Measurements from ENCODE around the gene SPATA6. TPM values are rescaled to one million over a fixed set of nuclear protein-coding genes. Genes with fewer than 3 reads are reported as not detected.
"Not testable (repeated sequence)": the region's sequence is repeated elsewhere in the genome, so short reads cannot be mapped to it uniquely, and the experiment has no call there.

The SPATA6 gene
- polyA plus RNA-seq, 10 donors = 6.8 to 16.2 (median 10.9) TPM

DNA sequence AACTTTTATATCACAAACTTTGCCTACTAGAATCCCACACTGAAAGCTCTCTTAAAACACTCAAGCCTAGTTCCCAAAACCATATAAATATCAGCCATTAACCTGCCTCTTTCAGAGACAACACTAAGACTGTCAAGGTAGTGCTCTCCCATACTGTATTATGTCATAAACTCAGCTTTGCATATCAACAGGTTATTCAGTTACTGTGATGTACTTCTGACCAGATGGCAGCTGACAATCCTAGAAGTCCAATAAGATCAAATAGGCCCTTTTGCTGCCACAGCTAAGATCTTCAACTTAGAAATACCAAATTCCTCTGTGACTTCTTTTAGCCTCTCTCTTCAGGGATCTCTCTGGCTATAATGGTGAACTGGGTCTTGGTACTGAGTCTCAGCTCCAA, 97.2 kb downstream of the SPATA6 start:
- no peak for DNase-seq

DNA sequence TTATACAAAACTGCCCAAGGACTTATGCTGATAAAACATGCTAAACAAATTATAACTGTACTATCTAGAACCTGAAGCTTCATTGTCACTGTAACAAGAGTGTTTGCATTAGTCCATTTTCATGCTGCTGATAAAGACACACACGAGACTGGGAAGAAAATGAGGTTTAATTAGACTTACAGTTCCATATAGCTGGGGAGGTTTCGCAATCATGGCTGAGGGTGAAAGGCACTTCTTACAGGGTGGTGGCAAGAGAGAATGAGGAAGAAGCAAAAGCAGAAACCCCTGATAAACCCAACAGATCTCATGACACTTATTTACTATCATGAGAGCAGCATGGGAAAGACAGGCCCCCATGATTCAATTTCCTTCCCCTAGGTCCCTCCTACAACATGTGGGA, 100.4 kb downstream of the SPATA6 start:
- no peak for DNase-seq

DNA sequence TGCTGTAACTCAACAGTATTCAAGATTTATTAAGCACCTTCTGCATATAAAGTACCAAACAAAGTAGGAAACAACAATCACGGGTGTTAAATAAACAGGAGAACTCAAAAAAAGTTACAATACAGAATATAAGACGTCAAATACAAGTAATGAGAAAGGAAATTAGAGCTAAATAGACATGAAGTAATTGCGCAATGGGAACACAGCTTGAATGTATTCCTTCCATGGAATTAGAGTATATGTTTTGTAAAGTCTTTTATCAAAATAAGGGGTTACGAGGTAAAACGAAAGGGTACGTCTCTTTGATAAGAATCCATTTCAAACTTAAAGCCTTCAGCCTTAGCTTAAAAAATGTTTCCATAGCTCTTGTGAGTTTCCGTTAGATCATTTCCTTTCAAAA, 109.1 kb downstream of the SPATA6 start:
- no peak for DNase-seq

DNA sequence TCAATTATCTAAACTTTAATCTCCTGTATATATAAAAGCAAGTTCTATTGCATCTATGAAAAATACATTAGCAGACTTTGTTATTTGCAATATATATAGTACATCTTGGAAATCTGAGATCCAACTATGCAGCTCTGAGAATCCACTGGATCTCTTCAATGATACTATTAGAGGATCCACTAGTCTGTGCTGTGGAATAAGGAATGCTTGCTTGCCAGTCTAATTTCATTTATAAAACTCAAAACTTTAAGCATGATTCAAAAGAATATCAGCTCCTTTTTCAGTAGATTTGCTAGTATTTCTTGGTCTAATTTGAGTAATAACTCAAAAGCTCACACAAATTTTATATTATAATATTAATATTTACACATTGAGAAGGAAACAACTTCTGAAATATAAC, 115.1 kb downstream of the SPATA6 start:
- DNase-seq = peak in 2 of 3 donors; percentile 2 to 11

DNA sequence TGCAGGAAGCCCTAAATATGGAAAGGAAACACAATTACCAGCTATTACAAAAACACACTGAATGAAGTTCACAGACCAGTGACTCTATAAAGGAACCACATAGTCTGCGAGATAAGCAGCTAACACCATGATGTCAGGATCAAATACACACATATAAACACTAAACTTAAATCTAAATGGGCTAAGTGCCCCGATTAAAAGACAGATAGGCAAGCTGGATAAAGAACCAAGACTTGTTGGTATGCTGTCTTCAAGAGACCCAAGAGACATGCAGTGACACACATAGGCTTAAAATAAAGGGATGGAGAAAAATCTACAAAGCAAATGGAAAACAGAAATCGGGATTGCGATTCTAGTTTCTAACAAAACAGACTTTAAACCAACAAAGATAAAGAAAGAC, 127.6 kb downstream of the SPATA6 start:
- no peak for DNase-seq

DNA sequence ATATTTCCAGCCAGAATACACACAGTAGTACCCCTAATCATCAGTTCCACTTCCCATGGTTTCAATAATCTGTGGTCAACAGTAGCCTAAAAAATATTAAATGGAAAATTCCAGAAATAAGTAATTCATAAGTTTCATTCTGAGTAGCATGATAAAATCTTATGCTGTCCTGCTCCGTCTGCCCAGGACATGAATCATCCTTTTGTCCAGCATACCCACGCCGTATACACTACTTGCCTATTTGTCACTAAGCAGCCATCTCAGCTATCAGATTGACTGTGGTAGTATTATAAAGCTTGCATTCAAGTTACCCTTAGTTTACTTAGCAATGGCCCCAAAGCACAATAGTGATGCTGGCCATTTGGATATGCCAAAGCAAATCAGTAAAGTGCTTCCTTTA, 130.8 kb downstream of the SPATA6 start:
- DNase-seq = no peak

DNA sequence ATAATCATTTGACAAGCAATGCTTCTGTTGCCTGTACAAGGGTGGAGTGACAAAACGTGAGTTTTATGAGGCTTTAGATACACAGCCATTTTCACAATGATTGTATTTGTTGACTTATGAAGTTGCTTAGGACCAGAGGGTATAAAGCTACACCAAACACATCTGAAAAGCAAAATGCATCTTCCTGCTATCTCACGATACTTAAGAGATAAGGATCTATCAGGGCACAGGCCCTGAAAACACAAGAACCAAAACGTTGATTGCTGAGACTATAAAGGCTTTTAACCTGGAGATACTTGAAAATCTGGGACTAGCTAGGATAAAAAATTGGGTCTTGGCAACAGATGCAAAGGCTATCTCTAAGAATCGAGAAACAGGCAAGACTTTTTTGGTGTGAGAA, 133.7 kb downstream of the SPATA6 start:
- no peak for DNase-seq

DNA sequence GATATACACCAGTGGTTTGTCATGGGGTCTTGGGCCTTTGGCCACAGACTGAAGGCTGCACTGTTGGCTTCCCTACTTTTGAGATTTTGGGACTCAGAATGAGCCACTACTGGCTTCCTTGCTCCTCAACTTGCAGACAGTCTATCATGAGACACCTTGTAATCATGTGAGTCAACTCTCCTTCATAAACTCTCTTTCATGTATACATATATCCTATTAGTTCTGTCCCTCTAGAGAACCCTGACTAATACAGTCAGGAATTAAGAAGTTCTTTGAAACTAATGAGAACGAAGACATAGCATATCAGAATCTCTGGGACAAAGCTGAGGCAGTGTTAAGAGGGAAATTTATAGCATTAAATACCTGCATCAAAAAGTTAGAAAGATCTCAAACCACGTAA, 138.7 kb downstream of the SPATA6 start:
- DNase-seq = no peak

DNA sequence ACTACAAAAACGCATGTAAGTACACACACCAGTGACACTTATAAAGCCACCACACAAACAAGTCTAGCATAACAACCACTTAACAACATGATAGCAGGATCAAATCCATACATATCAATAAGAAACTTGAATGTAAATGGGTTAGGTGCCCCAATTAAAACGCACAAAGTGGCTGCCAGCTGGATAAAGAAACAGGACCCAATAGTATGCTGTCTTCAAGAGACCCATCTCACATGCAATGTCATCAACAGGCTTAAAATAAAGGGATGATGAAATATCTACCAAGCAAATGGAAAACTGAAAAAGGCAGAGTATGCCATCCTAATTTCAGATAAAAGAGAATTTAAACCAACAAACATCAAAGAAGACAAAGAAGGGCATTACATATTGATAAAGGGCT, 139.9 kb downstream of the SPATA6 start:
- no peak for DNase-seq

DNA sequence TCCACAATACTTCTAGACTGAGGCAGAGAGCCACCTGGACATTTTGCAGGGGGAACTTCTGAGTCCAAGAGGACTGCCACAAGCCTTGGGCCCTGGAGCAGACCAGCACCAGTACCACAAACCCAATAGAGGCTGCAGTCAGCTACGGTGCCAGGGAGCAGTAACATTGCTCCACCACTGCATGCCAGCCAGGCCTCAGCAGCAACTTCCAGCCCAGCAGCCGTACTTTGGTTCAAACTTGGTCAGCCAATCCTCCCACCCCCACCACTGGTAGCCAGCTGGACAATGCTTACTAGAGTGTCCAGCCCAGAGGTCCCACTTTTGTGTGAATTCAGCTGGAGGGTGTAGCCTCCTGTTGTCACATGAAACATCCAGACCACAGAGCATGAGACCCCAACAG, 142.1 kb downstream of the SPATA6 start:
- peak in 1 of 3 donors; percentile 0 for DNase-seq

DNA sequence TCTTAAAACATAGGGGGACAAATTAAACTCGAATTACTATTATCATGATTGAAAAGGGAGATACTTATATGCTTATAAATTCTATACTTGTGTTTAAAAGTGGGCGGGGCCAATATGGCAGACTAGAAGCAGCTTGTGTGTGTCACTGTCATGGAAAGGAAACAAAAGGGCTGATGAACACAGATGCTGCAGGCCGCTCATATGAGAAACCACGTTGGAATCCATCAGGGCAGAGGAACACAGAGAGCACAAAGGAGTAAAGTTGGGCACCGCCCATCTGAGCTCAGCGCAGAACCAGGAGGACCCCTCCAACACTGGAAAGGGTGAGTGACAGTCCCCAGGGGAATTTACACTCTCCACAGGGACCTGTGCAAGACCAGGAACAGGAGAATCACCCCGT, 142.5 kb downstream of the SPATA6 start:
- DNase-seq = no peak

DNA sequence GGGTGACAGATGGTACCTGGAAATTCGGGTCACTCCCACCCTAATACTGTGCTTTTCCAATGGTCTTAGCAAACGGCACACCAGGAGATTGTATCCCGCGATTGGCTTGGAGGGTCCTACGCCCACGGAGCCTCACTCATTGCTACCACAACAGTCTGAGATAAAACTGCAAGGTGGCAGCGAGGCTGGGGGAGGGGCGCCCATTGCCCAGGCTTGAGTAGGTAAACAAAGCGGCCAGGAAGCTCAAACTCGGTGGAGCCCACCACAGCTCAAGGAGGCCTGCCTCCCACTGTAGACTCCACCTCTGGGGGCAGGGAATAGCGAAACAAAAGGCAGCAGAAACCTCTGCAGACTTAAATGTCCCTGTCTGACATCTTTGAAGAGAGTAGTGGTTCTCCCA, 160.2 kb downstream of the SPATA6 start:
- not testable (repeated sequence) for DNase-seq

DNA sequence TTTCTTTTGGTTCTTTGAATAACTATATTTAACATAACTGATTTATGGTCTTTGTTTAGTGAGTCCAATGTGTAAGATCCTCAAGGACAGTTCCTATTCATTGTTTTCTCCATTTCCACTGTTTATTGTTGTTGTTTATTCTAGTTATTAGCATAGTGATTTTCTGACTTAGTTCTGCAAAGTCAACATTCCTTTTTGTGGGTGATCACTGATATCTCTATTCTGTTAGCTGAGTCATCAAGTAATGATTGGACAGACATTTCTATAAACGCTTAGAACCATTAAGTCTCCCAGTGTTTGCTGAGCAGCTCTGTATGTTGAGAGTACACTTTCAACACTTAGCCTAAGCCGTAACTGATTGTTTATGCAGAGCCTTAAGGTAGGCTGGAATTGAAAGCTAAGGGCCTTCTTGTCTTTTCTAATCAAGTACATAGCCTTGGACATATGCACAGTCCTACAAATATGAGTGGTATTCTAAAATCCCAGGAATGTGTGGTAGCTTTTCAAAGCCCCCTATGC, 162.4 kb downstream of the SPATA6 start:
- DNase-seq = no peak

DNA sequence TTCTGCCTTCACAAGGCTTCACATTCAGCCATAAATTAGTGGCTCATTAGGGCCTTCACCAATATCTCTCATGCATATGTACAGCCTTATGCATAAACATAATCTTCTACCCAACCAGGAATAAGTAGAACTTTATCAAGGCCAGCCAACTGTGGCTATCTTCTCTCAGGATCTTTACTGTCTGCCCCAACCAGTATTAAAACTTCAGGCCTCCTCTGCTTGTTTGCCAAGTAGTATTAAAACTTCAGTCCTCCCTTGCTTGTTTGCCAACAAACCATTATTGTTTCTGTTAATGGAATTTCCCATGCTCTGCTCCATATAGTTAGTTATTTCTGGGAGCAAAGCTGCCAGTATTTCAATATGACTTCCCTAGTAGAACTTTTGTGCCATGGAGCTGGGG, 169.4 kb downstream of the SPATA6 start:
- DNase-seq = no peak

DNA sequence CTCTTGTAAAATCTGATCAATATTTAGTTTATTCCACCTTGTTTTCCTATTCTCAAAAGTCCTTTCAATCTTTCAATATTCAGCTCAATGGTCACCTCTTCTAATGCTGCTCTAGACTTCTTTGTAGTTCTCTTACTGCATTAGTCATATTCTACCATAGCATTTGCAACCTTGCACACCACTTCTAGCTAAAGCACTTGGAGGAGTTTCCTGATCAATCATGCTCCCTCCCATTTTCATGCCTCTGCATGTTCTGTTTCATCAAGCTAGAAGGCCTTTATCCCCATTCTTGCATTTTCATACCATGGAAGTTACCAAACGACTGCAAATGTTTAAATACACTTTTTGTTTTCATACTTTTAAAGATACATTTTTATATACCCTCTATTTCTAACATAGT, 177.3 kb downstream of the SPATA6 start:
- no peak for DNase-seq

DNA sequence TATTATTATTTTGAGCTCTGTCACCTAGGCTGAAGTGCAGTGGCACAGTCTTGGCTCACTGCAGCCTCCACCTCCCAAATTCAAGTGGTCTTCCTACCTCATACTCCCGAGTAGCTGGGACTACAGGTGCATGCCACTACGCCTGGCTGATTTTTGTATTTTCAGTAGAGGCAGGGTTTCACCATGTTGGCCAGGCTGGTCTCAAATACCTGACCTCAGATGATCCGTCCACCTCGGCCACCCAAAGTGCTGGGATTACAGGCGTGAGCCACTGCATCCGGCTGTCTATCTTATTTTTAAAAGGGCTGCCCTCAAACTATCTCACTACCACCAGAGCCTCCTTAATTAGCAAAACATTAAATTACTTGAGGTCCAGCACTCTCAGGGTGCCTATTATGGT, 177.9 kb downstream of the SPATA6 start:
- DNase-seq = not testable (repeated sequence)

DNA sequence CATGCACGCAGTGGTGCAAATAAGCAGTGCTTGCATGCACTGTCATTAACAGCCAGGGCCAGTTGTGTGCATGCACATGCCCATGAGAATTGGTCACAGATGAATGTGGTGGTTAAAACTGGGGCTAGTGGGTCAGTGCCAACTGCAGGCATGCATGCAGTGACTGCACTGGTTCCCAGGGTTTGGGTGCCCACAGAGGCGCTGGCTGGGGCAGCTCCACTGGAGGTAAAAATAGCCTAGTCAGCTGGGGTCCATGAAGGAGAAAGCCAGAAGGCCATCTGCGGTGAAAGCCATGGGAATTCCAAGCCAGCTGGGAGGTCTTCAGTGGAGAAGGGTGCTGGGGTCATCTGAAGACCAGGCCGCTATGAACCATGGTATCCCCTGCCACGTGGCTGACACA, 179.3 kb downstream of the SPATA6 start:
- no peak for DNase-seq

DNA sequence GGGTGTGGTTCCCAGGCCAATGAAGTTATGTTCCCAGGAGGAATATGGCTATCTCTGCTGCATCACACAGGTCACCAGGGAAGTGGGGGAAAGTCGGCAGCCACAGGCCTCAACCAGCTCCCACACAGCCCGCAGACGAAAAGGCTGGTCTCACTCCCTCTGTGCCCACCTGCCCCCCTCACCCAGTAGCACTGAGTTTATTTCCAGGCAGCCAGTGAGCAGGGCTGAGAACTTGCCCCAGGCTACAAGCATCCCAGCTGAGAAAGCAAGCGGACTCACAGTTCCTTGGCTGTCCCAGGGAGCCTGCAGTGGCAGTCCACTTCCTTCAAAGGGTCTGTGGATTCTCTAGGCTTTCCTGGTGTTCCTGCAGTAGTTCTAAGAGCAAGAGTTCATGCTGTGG, 180.6 kb downstream of the SPATA6 start:
- DNase-seq = no peak

DNA sequence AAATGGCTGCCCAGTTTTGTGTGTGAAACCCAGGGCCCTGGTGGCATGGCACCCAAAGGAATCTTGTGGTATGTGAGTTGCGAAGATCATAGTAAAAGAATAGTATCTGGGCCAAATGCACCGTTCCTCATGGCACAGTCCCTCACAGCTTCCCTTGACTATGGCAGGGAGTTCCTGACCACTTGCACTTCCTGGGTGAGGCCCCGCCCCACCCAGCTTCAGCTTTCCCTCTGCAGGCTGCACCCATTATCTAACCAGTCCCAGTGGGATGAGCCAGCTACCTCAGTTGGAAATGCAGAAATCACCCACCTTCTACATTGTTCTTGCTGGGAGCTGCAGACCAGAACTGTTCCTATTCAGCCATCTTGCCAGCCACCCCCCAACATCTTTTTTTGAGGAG, 186.5 kb downstream of the SPATA6 start:
- DNase-seq = no peak

DNA sequence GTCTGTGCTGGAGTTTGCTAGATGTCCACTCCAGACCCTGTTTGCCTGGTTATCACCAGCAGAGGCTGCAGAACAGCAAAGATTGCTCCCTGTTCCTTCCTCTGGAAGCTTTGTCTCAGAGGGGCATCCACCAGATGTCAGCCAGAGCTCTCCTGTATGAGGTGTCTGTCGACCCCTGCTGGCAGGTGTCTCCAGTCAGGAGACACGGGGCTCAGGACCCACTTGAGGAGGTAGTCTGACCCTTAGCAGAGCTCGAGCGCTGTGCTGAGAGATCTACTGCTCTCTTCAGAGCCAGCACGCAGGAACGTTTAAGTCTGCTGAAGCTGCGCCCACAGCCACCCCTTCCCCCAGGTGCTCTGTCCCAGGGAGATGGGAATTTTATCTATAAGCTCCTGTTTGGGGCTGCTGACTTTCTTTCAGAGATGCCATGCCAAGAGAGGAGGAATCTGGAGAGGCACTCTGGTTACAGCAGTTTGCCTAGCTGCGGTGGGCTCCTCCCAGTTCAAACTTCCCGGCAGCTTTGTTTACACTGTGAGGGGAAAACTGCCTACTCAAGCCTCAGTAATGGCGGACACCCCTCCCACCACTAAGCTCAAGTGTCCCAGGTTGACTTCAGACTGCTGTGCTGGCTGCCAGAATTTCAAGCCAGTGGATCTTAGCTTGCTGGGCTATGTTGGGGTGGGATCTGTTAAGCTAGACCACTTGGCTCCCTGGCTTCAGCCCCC, 187.1 kb downstream of the SPATA6 start:
- DNase-seq = not testable (repeated sequence)

DNA sequence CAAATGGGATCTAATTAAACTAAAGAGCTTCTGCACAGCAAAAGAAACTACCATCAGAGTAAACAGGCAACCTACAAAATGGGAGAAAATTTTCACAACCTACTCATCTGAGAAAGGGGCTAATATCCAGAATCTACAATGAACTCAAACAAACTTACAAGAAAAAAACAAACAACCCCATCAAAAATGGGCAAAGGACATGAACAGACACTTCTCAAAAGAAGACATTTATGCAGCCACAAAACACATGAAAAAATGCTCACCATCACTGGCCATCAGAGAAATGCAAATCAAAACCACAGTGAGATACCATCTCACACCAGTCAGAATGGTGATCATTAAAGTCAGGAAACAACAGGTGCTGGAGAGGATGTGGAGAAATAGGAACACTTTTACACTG, 189.7 kb downstream of the SPATA6 start:
- DNase-seq = not testable (repeated sequence)

DNA sequence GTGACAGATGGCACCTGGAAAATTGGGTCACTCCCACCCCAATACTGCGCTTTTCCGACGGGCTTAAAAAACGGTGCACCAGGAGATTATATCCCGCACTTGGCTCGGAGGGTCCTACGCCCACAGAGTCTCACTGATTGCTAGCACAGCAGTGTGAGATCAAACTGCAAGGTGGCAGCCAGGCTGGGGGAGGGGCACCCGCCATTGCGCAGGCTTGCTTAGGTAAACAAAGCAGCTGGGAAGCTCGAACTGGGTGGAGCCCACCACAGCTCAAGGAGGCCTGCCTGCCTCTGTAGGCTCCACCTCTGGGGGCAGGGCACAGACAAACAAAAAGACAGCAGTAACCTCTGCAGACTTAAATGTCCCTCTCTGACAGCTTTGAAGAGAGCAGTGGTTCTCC, 194.6 kb downstream of the SPATA6 start:
- not testable (repeated sequence) for DNase-seq

DNA sequence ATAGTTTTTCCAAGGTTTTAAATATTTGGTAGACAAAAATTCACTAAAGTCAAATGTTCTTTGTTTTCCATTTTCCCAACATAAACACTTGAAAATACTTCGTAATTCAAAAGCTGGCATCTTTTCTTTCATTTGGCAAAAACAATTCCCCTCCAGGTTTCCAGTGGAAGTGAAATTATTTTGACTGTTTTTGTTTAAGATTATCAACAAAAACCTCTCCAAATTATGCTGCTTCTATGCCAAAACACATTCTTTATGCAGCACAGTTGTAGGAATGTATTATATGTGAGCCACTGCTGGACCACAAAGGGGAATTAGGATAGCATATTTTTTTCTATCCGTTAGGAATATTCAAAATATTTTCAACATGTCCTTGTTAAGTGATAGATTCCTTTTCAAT, 205.4 kb downstream of the SPATA6 start:
- DNase-seq = peak in 1 of 3 donors; percentile 34

DNA sequence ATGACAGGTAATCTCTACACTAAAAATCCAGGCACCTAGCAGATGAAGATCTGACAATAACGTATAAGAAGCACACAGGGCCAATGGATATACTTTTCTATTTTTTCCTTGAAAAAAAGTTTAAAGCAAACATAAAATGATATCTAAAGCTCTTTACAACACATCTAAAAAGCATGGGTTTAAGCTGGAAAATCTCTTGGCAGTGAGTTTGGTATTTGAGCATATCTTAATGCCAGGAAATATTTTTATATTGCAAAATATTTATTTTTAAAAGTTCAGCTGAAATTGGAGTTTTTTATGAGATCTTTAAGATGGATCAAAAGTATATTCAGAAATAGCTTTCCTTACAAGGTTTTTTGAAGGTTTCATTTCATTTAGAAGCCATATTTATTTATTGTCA, 209.0 kb downstream of the SPATA6 start:
- peak in 1 of 3 donors; percentile 15 for DNase-seq
